ENCODE measurements around the gene FUNDC2. TPM values are rescaled to one million over a fixed set of nuclear protein-coding genes. Genes with fewer than 3 reads are reported as not detected.

Gene FUNDC2
- total RNA-seq, 2 donors from 2014 or later, result 146 to 178 TPM

- no peak for DNase-seq (ENCODE audit: low spot score)
- H3K27ac ChIP-seq, result peak overlapping the region; percentile 94 to 96
- no peaks in the 10 kb centered on the region for H3K27me3 ChIP-seq
- peak overlapping the region; percentile 50 to 56 for H3K4me3 ChIP-seq
- H3K36me3 ChIP-seq, result no peaks in the 10 kb centered on the region
- no peaks in the 10 kb centered on the region for H3K9me3 ChIP-seq
- peaks cover 0 to 5% of the 10 kb centered on the region in 2 donors for H3K4me1 ChIP-seq
- TF ChIP-seq CTCF (IDR thresholded peaks at IDR 0.05), result no peak
Measured at GRCh38 chrX:155028129-155028528, 1.5 kb downstream of the FUNDC2 start.

- TF ChIP-seq CTCF (IDR thresholded peaks at IDR 0.05), result no peak
- peak overlapping the region in 1 of 2 donors; percentile 9 for H3K4me3 ChIP-seq
- peaks cover 5% of the 10 kb centered on the region for H3K36me3 ChIP-seq
- H3K9me3 ChIP-seq, result no peaks in the 10 kb centered on the region
- no peaks in the 10 kb centered on the region for H3K27me3 ChIP-seq
- H3K4me1 ChIP-seq, result peaks cover 0 to 5% of the 10 kb centered on the region in 2 donors
- DNase-seq (ENCODE audit: low spot score), result no peak
- H3K27ac ChIP-seq, result peak overlapping the region; percentile 94 to 96
Measured at GRCh38 chrX:155028877-155029291, 2.2 kb downstream of the FUNDC2 start.

- H3K27me3 ChIP-seq, result no peaks in the 10 kb centered on the region
- no peak for DNase-seq (ENCODE audit: low spot score)
- H3K9me3 ChIP-seq, result peaks cover 0 to 13% of the 10 kb centered on the region in 2 donors
- TF ChIP-seq CTCF (IDR thresholded peaks at IDR 0.05), result no peak
- H3K27ac ChIP-seq, result no peak overlapping the region
- peaks cover 19% of the 10 kb centered on the region for H3K36me3 ChIP-seq
- H3K4me1 ChIP-seq, result peaks cover 0 to 5% of the 10 kb centered on the region in 2 donors
- H3K4me3 ChIP-seq, result no peak overlapping the region
Measured at GRCh38 chrX:155031657-155032056, 5.0 kb downstream of the FUNDC2 start.

- H3K27me3 ChIP-seq, result no peaks in the 10 kb centered on the region
- no peak overlapping the region for H3K27ac ChIP-seq
- H3K9me3 ChIP-seq, result peaks cover 0 to 13% of the 10 kb centered on the region in 2 donors
- no peak for TF ChIP-seq CTCF (IDR thresholded peaks at IDR 0.05)
- H3K4me3 ChIP-seq, result no peak overlapping the region
- no peaks in the 10 kb centered on the region for H3K4me1 ChIP-seq
- peaks cover 19% of the 10 kb centered on the region for H3K36me3 ChIP-seq
- DNase-seq (ENCODE audit: low spot score), result no peak
Measured at GRCh38 chrX:155035688-155036087, 9.0 kb downstream of the FUNDC2 start.

GRCh38 chrX:155046129-155046810, 19.6 kb downstream of the FUNDC2 start:
- Histone ChIP-seq H3K4me1 (peaks cover 0 to 8% of the 10 kb centered on the region in 2 donors), H3K36me3 (no peaks in the 10 kb centered on the region), H3K27me3 (no peaks in the 10 kb centered on the region), H3K4me3 (no peak overlapping the region), H3K27ac (peak overlapping the region in 1 of 2 donors; percentile 5), H3K9me3 (no peaks in the 10 kb centered on the region)
- TF ChIP-seq CTCF (IDR thresholded peaks at IDR 0.05), result no peak
- DNase-seq (ENCODE audit: low spot score), result no peak

Measured in right atrium auricular region (tissue), 2 donors.